Right lobe of liver (tissue), 6 donors: ENCODE data around the gene DHX30. TPM values are rescaled to one million over a fixed set of nuclear protein-coding genes. Genes with fewer than 3 reads are reported as not detected.

ENCODE experiments used
- ATAC-seq, 4 donors: fragments of 200-7000 bp; cut with Tn5 transposase; one replicate each; pipeline ENCODE4 v1.9.1; 2020; ENCODE audit warnings: mild to moderate bottlenecking in 4 of 4, moderate library complexity in 4 of 4
- DNase-seq, 3 donors: peaks; one replicate each; pipeline ENCODE4 v3.0.0-alpha.2; 2020
- H3K27ac ChIP-seq, 3 donors: fragments of 200-600 bp; one replicate each; pipeline ENCODE4 v1.8.0; 2022
- H3K27me3 ChIP-seq, 2 donors: fragments of 200-600 bp; one replicate each; pipeline ENCODE4 v1.8.0; 2022
- H3K36me3 ChIP-seq, 4 donors: fragments of 200-600 bp; sonication (generic) in 1 of 4; one replicate each; pipeline versions ENCODE4 v1.5.1 to v1.8.0; 2017 to 2022; ENCODE audit warnings: control low read depth in 1 of 4
- H3K4me1 ChIP-seq, 4 donors: fragments of 200-600 bp; sonication (generic) in 1 of 4; one replicate each; pipeline versions ENCODE4 v1.5.1 to v1.8.0; 2017 to 2022; ENCODE audit warnings: control low read depth in 1 of 4
- H3K4me3 ChIP-seq, 3 donors: fragments of 200-600 bp; one replicate each; pipeline ENCODE4 v1.8.0; 2022
- H3K9me3 ChIP-seq, 4 donors: fragments of 200-600 bp; sonication (generic) in 1 of 4; one replicate each; pipeline versions ENCODE4 v1.5.1 to v1.8.0; 2017 to 2022; ENCODE audit warnings: control low read depth in 1 of 4
- CTCF ChIP-seq, 4 donors: fragments of 200-600 bp in 3 of 4; fragments of 450-650 bp in 1 of 4; IDR thresholded peaks; one replicate each; pipeline versions ENCODE4 v1.5.1 to v1.8.0; 2016 to 2022; ENCODE audit warnings: antibody characterized with exemption in 4 of 4, mild to moderate bottlenecking in 2 of 4
- POLR2A ChIP-seq: fragments of 450-650 bp; IDR thresholded peaks from one replicate; pipeline ENCODE4 v1.6.1; 2017; ENCODE audit warnings: antibody characterized with exemption, mild to moderate bottlenecking
- WGBS: methylation state at CpG from one replicate; pipeline ENCODE4 v1.1.6; 2018; ENCODE audit warnings: low coverage, low lambda C conversion rate; ENCODE audit not compliant: insufficient coverage; ENCODE audit errors: missing lambda C conversion rate; 5-methylcytosine and 5-hydroxymethylcytosine counted together
- intact Hi-C, 2 donors: fragments of 100-400 bp; cut with DNase I; formaldehyde crosslinking; loops; one replicate each; pipeline versions ENCODE4 v1.11.2 to v1.14.1; 2022
- total RNA-seq, 6 experiments: library from RNA; depleted of rRNA in 2 of 6; stranded (reverse); fragments of >200 nt in 2 of 6; fragmentation: NEBNext Ultra II Directional in 3 of 6; extraction: Animal tissue kit (Norgen Biotek cat#: 25700) in 3 of 6; gene quantifications; one replicate each; pipeline versions ENCODE4 v1.1.0 to v1.2.4, GENCODE V29; 2016 to 2023
- donor health status: DM: no; HTN: yes; CAD: no.
- donor health status: DM: no; HTN: no; CAD: no.
- donor health status: DM: no; HTN: no; CAD: no.
- donor health status: DM: no; HTN: yes; CAD: no.
- donor health status: DM: no; HTN: yes; CAD: no.

DHX30 gene
- total RNA-seq, 6 experiments from 2014 or later: 20.1 to 40.9 (median 28.7) TPM

- Histone ChIP-seq H3K4me3 (no peak overlapping the region), H3K9me3 (no peaks in the 10 kb centered on the region), H3K4me1 (no peaks in the 10 kb centered on the region), H3K27me3 (no peaks in the 10 kb centered on the region), H3K27ac (no peak overlapping the region), H3K36me3 (peaks cover 0 to 62% (median 26%) of the 10 kb centered on the region in 4 donors)
- 83% methylated on average over 6 of the region's 8 CpGs for WGBS
- TF ChIP-seq CTCF (IDR thresholded peaks at IDR 0.05) (no peak), POLR2A (no peak)
- no peak for ATAC-seq
- DNase-seq: no peak
- intact Hi-C loops: no loop called here
These were observed 64.6 kb downstream of the DHX30 start for GRCh38 chr3:47867451-47868044.

GRCh38 chr3:47868306-47868705 lies 65.4 kb downstream of the DHX30 start:
- intact Hi-C loops: no loop called here
- WGBS: no CpG with 5 or more reads among the region's 2 CpGs
- no peak for DNase-seq

GRCh38 chr3:47870156-47870555 lies 67.2 kb downstream of the DHX30 start:
- Histone ChIP-seq H3K9me3 (no peaks in the 10 kb centered on the region), H3K27ac (no peak overlapping the region), H3K4me3 (no peak overlapping the region), H3K4me1 (no peaks in the 10 kb centered on the region), H3K27me3 (no peaks in the 10 kb centered on the region), H3K36me3 (peaks cover 0 to 79% (median 30%) of the 10 kb centered on the region in 4 donors)
- ATAC-seq: no peak
- intact Hi-C loops: no loop called here
- no peak for DNase-seq
- no CpG with 5 or more reads among the region's 3 CpGs for WGBS
- no peak for TF ChIP-seq CTCF (IDR thresholded peaks at IDR 0.05)
- no peak for TF ChIP-seq POLR2A

More at GRCh38 chr3:47868306-47868705, 65.4 kb downstream of the DHX30 start:
- no peaks in the 10 kb centered on the region for H3K9me3 ChIP-seq
- no peak overlapping the region for H3K27ac ChIP-seq
- no peak for TF ChIP-seq POLR2A
- TF ChIP-seq CTCF (IDR thresholded peaks at IDR 0.05): no peak
- H3K27me3 ChIP-seq: no peaks in the 10 kb centered on the region
- H3K4me1 ChIP-seq: no peaks in the 10 kb centered on the region
- ATAC-seq: no peak
- no peak overlapping the region for H3K4me3 ChIP-seq
- peaks cover 0 to 69% (median 26%) of the 10 kb centered on the region in 4 donors for H3K36me3 ChIP-seq

- ATAC-seq: no peak
These were observed 67.8 kb downstream of the DHX30 start for GRCh38 chr3:47870702-47871260.

More at GRCh38 chr3:47870702-47871260, 67.8 kb downstream of the DHX30 start:
- H3K9me3 ChIP-seq: no peaks in the 10 kb centered on the region
- H3K36me3 ChIP-seq: peaks cover 0 to 83% (median 30%) of the 10 kb centered on the region in 4 donors
- no peak for DNase-seq
- TF ChIP-seq CTCF (IDR thresholded peaks at IDR 0.05): no peak
- no peak for TF ChIP-seq POLR2A
- no peak overlapping the region for H3K4me3 ChIP-seq
- H3K4me1 ChIP-seq: no peaks in the 10 kb centered on the region
- WGBS: 94% methylated on average over 9 of the region's 12 CpGs
- no peak overlapping the region for H3K27ac ChIP-seq
- H3K27me3 ChIP-seq: no peaks in the 10 kb centered on the region
- intact Hi-C loops: no loop called here
